Coronary artery (tissue), 2 donors: ENCODE data around the gene NKX2-2.

Experiments used
- DNase-seq: peaks from one replicate; pipeline ENCODE4 v3.0.0-alpha.2; 2017; ENCODE audit warnings: low spot score
- H3K27ac ChIP-seq, 2 donors: fragments of 200-600 bp; sonication (generic); one replicate each; pipeline ENCODE4 v1.5.1; 2016 to 2019
- H3K4me3 ChIP-seq: fragments of 200-600 bp; sonication (generic); 2 replicates; pipeline ENCODE4 v1.5.1; 2016; ENCODE audit warnings: mild to moderate bottlenecking, moderate library complexity
- TF ChIP-seq, protein P1 (sequence below): fragments of 200-600 bp; sonication (generic); IDR thresholded peaks from one replicate; pipeline ENCODE4 v1.5.1; 2019; ENCODE audit warnings: antibody characterized with exemption

NKX2-2 gene

DNA sequence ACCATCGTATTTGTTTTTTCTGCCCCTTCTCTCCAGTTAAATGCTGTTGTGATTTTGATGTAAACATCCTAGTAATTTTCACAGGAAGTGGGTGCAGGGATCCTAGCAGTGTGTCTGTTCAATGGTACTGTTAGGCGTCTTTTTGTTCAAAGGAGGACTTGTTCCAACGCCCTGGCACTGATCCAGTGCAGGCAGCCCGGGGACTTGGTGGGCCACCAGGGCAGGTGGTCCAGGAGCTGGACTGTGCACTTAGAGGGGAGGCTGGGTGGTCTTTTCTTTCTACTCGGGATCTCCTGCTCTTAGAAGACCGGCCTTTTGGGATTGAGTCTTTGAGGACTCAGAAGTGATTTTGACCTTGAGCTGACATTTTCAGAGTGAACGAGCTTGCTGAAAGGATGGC is 41.1 kb upstream of the NKX2-2 start:
- no peak overlapping the region for H3K27ac ChIP-seq
- no peak overlapping the region for H3K4me3 ChIP-seq
- no peak for DNase-seq
- TF ChIP-seq, protein P1, sequence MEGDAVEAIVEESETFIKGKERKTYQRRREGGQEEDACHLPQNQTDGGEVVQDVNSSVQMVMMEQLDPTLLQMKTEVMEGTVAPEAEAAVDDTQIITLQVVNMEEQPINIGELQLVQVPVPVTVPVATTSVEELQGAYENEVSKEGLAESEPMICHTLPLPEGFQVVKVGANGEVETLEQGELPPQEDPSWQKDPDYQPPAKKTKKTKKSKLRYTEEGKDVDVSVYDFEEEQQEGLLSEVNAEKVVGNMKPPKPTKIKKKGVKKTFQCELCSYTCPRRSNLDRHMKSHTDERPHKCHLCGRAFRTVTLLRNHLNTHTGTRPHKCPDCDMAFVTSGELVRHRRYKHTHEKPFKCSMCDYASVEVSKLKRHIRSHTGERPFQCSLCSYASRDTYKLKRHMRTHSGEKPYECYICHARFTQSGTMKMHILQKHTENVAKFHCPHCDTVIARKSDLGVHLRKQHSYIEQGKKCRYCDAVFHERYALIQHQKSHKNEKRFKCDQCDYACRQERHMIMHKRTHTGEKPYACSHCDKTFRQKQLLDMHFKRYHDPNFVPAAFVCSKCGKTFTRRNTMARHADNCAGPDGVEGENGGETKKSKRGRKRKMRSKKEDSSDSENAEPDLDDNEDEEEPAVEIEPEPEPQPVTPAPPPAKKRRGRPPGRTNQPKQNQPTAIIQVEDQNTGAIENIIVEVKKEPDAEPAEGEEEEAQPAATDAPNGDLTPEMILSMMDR: no peak

DNA sequence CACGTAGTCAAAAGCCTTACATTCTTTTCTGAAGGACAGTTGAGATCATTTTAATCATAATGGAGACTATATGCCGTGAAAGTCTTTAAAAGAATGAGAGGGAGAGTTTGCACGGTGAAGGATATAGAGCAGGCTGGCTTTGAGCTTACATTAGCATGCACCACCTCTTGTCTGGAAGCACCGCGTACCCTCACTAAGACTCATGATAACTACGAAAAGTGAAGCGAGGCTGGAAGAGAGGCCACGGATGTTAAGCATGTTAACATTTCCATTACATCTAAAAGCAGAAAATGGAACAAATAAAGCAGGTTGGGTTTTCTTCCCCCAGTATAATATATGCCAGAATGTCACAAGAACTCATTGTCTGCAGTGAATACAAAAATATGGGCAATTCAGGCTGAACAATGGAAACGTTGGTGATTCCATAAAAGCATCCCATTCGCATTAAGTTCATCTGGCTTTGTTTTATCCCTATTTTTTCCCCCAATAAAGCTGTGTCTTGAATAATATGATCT is 40.6 kb upstream of the NKX2-2 start:
- no peak overlapping the region for H3K27ac ChIP-seq
- TF ChIP-seq, protein P1: no peak
- no peak for DNase-seq
- no peak overlapping the region for H3K4me3 ChIP-seq

DNA sequence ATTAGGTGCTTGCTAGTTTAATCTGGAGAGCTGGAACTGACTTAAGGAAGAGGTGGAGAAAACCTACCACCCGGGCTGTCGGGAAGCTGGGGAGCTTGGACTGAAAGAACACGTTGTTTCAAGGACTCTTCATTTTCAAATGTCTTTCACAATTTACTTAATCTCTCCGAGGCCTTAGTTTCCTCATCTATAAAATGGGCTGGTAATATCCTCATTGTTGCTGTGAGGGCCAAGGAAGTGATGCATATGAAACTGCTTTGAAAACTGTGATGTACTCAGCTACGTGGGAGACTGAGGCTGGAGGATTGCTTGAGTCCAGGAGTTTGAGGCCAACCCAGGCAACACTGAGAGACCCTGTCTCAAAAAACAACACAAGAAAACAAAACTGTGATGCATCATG is 36.7 kb upstream of the NKX2-2 start:
- TF ChIP-seq, protein P1: no peak
- H3K27ac ChIP-seq: no peak overlapping the region
- no peak overlapping the region for H3K4me3 ChIP-seq
- DNase-seq: no peak

DNA sequence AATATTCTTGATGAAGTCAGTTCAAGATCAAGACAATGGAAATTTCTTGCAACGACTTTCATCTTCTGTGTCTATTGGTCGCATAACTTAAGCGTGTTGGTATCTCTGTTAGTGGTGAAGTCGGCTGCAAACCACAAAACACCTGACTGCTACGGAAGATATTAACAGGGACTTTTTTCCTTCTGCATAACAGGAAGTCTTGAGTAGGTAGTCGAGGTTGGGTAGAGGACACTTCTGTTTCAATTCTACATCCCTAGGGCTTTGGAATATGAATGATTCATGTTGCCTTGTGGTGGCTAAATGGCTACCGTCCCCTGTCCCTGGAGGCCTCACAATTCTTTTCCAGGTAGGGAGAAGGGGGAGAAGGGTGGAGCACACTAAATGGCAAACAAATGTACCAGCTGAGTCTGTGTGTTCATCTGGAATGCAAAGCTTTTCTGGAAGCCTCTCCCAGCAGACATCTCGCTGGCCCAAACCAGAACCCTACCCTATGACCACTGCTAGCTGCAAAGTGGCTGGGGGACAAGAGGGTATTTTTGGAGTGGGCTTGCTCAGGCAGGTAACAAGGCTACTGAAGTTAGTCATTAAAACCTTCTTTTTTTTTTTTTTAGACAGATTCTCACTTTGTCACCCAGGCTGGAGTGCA is 34.6 kb upstream of the NKX2-2 start:
- H3K4me3 ChIP-seq: no peak overlapping the region
- no peak for DNase-seq
- H3K27ac ChIP-seq: no peak overlapping the region
- TF ChIP-seq, protein P1: no peak

DNA sequence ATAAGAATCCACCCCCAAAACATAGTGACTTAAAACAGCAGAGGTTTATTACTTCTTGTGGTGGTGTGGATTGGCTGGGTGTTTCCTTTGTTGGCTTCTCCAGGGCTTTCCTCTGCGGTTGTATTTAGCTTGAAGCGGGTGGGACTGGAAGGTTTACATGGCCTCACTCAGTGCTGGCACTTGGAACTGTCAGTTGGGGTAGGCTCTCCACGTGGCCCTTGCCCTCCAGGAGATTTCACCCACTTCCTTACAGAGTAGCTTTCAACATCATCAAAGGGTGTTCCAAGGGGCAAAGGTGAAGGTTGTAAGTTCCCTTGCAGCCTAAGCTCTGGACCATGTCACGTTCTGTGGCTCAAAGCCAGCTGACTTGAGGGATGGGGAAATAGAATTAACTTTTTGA is 32.5 kb upstream of the NKX2-2 start:
- Histone ChIP-seq H3K4me3 (no peak overlapping the region), H3K27ac (no peak overlapping the region)
- TF ChIP-seq, protein P1: no peak
- no peak for DNase-seq

DNA sequence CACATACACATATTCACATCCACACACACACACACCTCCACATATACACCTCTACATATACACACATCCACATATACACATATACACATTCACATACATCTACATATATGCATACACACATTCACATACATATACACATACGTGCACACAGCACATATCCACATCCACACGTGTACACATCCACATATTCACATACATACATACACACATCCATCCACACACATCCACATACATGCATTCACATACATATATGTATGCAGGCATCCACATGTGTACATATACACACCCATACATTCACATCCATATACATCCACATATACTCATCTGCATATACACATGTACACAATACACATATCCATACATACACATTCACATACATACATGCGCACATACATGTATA is 25.6 kb upstream of the NKX2-2 start:
- Histone ChIP-seq H3K4me3 (no peak overlapping the region), H3K27ac (no peak overlapping the region)
- TF ChIP-seq, protein P1: no peak
- DNase-seq: no peak

DNA sequence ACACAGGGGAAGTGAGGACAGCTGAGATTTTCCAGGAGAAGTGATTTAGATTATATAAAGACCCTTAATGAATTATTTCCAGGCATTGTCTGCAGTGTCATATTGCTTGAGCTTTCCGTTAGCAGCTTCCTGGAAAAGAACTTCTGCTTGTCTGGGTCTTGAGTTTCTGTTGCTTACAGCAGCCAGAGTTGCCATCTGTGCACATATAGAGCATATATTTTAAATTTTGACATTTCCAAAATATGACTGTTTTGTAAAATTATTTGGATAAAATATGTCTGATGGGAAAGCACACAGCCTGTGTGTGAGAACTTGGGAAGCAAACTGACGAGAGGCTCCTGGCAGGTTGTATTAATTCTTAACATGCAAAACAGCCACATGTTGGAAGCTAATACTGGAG is 21.0 kb upstream of the NKX2-2 start:
- Histone ChIP-seq H3K27ac (no peak overlapping the region), H3K4me3 (no peak overlapping the region)
- no peak for DNase-seq
- TF ChIP-seq, protein P1: no peak
